ENCODE results near the gene ISCA2. TPM values are rescaled to one million over a fixed set of nuclear protein-coding genes. Genes with fewer than 3 reads are reported as not detected.
"Not testable (repeated sequence)": the region's sequence is repeated elsewhere in the genome, so short reads cannot be mapped to it uniquely, and the experiment has no call there.

Gene ISCA2, protein sequence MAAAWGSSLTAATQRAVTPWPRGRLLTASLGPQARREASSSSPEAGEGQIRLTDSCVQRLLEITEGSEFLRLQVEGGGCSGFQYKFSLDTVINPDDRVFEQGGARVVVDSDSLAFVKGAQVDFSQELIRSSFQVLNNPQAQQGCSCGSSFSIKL
- total RNA-seq = 22.9 and 26.9 TPM in 2 replicates

DNA sequence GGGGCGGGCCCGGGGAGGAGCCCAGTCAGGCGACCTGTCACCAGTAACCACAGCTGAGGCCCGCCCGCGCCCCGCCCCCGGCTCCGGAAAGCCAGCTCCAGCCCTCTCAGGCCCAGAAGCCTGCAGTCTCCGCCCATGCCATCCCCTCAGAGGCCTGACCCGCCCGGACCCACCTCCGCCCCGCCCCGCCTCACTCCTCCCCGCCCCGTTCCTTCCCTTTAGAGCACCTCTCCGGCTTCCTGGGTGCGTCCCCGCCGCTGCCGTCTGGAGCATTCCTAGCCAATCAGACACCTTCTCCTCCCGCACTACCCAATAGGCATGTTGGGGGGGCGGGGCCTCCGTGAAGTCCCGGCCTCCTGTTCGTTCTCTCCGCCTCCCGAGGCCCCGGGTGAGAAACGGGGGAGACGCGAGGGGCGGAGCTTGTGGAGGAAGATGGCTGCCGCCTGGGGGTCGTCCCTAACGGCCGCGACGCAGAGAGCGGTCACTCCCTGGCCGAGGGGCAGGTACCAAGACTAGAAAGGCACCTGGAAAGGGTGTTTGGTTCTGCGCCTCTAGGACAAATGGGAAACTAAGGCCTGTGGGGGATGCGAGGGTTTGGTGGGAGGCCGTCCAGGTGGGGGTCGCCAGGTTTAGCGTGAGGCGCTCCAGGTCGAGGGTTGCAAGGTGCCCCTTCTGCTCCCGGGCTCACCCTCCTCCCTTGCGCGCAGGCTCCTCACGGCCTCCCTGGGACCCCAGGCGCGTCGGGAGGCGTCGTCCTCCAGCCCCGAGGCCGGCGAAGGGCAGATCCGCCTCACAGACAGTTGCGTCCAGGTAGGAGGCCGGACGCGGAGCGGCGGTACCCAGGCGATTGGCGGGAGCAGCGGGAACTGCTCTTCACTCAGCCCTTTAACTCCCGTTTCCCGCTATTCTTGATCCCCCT lies at the start of gene ISCA2:
Gene ISCA2, plus strand, starts transcription at position 423 of the 919 bp plus-strand sequence. Its CDS starts 10 bp downstream, at position 433.
- intact Hi-C loops (cut with micrococcal nuclease) = loop anchor here (1.0 to 2.0 kb wide), 6 partner anchors 131 to 509 kb away; partner anchors contain the start of genes ALDH6A1, AREL1, BBOF1 and EIF2B2

DNA sequence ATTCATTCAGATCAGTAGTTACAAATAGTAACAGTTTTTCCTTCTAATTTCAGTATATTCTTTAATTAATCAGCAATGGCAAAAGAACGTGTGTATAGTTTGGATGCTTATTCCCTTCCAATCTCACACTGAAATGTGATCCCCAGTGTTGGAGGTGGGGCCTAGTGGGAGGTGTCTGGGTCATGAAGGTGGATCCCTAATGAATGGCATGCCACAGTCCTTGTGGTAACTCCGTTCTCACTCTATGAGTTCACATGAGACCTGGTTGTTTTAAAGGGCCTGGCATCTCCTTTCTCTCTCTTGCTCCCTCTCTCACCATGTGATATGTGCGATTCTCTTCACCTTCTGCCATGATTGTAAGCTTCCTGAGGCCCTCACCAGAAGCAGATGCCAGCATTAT lies 48.7 kb upstream of the ISCA2 start:
- intact Hi-C loops (cut with micrococcal nuclease) = no loop called here

DNA sequence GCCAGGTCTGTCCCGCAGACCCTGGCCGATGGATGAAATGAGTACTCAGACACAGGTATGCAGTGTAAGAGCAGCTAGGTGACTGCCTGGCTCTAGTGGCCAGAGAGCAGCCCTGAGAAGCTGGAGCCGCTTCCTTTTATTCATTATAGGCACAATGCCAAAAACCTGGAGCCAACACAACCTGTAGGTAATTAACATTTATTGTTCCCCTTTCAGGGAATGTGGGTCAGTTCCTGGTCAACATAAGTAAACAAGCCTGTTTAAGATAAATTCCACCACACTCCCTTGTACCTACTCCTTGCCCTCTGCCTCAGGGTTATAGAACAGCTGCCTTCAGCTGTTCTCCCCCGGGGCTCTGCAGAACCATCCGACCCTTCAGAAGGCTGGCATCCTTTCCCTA lies 39.2 kb upstream of the ISCA2 start:
- intact Hi-C loops (cut with micrococcal nuclease) = not testable (repeated sequence)

DNA sequence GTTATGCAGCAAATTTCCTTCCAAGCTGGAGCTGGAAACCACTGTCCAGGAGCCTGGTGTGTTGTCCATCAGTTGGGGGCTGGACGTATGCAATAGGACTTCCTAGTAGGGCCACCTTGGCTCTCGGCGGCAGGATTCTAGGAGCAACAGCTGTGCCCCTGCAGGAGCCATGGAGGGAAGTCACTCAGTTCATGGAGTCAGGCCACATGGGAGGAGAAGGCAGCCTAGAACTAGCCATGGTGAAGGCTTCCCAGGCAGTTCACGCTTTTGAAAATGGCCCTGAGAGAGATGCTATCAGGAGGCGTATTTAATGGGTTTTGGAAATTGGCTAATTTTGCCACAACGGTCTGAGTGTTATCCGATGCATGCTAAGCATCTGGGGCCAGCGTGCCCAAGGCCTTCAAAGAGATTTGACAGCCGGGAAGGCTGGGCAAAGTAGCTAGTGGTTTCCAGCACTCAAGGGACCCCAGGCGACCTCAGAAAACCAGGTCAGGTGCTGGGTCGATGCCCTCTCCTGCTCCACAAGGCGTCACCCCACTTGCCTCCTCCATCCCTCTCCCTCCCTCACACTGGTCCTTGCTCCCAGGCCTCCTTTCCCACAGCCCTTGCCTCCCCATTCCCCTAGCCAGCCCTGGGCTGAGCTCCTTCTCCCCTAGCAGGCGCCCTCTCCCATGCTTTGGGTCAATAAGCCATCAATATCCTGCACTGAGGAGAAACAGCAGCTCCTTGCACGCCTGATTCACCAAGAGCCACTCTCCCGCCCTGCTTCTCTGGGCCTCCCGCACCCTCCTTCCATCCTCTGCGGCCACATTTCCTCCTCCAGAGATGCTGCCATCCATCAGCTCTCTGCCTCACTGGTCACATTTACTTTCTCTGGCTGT lies 36.6 kb upstream of the ISCA2 start:
- intact Hi-C loops (cut with micrococcal nuclease) = no loop called here

DNA sequence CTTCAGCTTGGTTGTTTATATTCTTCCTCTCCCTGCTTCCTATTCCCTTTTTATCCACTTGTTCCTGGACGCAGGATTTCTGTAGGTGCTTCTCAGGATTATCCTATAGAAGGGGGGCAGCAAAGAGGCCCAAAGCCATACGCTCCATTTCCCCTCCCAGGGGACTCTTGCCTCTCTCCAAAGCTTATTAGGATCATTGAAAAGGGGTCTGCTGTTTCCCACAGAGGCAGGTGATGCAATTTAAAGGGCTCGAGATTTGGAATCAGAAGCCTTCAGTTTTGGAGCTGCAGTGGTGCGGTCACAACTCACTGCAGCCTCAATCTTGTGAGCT lies 36.0 kb upstream of the ISCA2 start:
- intact Hi-C loops (cut with micrococcal nuclease) = no loop called here

DNA sequence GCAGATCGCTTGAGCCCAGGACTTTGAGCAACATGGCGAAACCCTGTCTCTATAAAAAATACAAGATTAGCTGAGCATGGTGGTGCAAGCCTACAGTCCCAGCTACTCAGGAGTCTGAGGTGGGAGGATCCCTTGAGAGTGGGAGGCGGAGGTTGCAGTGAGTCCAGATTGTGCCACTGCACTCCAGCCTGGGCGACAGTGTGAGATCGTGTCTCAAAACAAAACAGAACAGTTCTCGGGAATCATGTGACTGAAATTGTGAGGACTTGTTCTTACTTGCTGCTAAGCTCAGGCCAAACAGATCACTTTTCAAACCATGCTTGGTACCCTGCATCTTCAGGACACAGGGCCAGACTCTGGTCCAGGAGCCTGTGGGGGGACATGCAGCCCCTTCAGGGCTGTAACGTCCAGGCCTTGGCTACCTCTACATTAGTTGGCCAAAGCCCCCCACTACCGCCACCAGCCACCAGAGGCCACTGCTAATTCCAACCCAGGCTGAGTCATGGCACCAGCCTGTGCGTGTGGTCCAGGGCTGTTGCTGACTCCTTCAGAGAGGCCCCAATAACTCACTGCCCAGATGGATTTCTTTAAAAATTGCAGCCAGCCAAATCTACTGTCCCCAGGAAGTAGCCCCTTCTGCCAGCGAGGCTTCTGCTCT lies 34.1 kb upstream of the ISCA2 start:
- intact Hi-C loops (cut with micrococcal nuclease) = no loop called here

DNA sequence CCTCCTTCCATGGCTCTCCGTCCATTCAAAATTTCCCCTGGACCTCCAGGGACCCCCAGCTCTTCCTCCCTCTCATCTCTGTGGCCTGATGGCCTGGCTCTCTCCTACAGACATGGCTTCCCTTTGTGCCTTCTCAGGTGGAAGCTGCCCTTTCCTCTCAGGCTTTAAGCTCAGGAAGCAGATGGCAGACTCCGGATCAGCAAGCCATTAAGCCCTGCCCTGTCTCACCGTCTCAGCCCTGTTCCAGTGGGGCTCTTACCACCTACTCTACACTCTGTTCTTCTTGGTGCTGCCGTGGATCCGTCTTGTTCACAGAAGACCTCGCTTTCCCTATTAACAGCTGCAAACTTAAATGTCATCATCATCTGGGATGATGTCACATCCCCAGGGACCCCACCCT lies 33.6 kb upstream of the ISCA2 start:
- intact Hi-C loops (cut with micrococcal nuclease) = no loop called here

DNA sequence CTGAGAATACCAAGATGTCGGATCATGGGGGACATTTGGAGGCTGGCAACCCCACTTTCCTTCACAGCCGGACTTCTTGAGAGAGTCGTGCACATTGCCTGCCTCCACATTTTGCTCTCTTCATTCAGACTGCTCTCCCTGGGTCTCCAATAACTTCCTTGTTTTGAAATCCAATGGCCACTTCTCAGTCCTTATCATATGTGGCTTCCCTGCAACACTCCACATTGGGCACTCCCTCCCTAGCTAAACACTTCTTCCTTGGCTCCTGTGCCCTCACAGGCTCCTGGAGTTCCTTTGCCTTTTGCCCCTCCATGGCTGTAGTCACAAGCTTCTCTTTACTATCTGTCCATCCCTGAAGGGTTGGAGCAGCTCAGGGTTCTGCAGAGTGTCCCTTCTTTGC lies 30.6 kb upstream of the ISCA2 start:
- intact Hi-C loops (cut with micrococcal nuclease) = no loop called here

DNA sequence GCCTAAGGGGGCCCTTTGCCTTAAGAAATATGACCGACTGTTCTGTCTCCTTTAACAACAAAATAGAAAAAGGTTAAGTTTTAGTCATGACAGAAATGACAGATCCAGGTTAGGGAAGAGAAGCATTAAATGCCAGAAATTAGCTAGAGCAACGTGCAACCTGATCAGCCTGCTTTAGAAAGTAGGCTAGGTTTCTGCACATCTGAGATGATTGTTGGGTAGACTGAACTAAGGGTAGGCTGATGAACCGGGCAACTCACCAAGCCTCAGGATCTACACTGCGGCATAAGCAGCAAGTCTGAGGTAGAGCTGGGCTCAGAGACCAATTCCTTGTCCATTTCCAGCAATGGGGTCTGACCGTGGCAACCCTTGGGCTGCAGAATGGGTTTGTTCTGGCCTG lies 29.9 kb upstream of the ISCA2 start:
- intact Hi-C loops (cut with micrococcal nuclease) = no loop called here

DNA sequence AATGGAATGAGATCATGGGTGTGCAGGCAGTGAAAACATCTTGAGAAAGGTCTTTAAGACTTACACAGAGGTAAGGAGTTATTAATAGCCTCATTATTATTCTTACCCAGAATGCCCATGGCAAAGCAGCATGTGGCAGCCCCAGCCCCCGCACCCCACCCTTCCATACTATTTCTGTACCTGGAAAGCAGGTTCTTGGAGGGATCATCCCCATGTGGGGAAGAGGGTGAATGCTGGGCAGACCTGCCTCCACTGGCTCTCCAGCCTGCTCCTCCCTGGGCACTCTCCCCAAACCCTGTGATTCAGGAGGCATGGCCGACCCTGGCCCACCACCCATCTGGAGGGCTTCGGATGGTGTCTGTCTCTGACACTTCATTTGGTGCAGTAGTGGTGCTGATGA lies 28.8 kb upstream of the ISCA2 start:
- intact Hi-C loops (cut with micrococcal nuclease) = no loop called here

DNA sequence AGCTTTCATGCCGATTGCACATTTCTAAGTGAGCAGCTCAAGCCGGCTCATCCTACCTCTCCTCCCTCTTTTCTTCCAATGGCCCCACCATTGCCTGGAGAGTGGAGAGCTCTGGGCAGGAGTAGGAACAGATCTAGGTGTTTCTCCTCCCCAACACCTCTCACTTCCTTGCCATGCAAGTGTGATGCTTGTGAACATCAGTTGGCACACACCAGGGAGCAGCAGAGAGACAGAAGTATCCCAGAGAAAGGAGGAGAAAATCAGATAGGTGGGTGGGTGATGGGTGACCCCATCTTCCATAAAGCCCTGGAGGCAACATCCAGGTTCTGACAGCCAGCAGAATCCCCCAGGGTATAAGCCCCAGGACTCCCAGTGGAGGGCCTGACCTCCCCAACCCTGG lies 28.2 kb upstream of the ISCA2 start:
- intact Hi-C loops (cut with micrococcal nuclease) = no loop called here

DNA sequence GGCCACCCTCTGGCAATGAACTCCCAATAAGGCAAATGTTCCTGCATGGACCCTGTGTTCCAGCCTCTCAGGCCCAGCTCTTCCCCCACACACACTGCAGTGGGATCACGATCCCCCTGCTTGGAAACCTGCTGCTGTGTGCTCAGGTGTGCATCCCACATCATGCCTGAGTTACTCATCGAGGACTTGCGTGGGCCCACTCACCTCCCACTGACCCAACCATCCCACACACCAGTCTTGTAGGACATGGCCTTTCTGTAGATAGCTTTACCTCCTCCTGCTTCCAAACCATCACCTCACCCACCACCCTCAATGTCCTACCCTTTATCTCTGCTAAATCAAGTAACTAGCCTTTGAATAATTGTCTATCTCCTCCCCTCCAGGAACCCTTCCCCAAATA lies 25.1 kb upstream of the ISCA2 start:
- intact Hi-C loops (cut with micrococcal nuclease) = no loop called here

DNA sequence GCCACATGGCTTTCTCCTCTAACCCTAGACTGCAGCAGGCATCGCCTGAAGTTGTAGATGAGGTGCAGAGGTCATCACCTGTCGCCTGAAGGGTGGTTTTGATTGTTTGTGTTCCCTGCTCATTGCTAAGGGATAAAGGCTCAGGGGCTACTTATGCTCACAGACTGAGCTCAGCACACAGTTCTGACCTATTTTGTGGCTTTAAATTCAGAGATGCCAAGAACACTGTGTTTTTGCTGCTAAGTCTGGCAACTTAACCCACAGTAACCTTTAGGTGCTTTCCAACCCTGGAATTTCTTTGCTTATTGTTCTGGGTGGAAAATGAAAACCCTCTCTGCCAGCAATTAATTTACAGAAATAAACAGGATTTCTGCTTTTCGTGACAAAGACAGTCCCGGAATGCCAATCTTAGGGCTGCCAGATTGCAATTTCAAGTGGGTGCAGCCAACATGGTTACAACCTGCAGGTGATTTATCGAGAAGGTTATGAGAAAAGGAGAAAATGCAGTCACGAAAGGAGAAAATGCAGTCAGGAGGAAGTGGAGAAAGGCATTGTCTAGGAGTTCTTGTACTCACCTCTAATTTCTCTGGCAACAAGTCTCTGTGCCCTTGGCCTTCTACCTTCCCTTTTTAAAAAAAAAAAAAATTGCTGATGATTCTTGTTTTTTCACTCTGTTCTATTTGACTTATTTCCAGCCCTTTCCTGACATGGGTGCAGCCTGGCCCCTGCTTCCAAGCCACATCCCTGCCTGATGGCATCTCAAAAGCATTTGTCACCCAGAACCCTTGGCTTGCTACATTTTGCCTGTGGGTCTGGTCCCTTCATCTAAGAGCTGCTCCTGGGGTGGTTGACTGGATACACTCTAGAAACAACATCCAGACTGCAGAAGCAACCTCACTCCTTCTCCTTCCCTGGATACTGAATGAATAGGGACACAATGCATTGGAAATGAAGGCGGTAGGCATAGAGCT lies 23.7 kb upstream of the ISCA2 start:
- intact Hi-C loops (cut with micrococcal nuclease) = no loop called here

DNA sequence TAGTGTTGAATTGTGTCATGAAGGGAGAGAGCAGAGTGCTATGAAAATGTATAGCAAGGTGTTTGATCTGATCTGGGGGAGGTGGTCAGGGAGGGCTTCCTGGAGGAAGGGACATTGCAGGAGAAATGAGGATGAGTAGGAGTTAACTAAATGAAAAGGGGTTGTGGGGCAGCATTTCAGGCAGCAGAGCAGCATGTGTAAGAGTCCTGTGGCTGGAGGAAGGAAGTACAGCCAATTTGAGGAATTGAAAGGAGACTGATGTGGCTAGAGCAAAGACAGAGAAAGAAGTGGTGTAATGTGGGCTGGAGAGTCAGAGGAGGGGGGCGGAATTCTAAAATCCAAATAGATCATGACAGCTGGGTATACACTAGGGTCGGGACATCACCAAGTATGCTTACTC lies 21.0 kb upstream of the ISCA2 start:
- intact Hi-C loops (cut with micrococcal nuclease) = no loop called here

DNA sequence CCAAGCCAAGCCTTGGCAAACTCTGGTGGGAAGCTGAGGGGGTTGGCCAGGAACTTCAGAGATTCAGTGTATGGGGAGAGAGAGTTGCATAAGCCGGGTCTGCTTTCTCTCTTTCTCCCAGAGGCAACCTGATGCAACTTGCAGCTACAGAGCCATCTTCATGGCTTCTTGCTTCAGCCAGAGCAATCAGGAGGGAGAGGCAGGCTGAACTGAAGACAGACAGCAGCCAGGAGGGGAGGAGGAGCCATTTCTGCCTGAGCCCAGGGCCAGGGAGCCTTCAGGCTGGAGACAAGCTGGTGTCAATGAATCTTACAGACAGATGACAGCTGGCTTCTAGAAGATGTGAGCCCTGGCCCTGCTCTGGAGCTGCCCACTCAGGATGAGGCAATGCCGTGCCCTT lies 19.2 kb upstream of the ISCA2 start:
- intact Hi-C loops (cut with micrococcal nuclease) = no loop called here

DNA sequence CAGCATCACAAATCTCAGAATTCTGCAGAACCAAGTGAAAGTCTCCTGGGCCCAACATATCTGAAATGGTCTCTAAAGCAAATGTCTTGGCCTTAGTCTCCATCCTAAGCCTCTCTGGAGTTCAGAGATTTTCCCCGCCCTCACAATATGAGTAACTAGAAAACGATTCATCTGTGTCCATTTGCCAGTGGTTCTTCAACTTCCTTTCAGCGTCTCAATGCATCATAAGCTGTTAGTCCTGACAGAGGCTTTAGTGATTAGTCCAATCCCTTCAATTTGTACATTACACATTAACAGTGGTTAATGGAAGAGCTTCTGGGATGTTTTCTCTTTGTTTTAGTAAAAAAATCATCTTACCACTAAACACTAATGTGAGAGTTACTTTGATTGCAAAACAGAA lies 17.9 kb upstream of the ISCA2 start:
- intact Hi-C loops (cut with micrococcal nuclease) = no loop called here

DNA sequence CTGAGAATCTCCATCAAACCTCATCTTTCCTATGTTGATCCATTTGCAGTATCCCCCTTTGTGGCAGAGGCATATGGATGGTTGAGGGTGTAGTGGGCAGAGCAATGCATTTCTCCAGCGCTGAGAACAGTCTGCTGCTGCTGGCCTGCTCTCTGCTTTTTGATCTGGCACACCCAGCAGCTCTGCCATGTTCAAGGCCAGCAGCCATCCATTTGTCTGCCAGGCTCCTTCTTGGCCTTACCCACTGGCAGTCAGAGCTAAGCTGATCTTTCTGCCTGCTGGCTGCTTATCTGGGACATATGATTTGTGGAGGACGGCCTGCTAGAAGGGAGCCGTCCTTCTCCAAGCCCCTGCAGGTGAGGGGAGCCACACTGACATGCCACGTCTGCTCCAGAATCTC lies 17.5 kb upstream of the ISCA2 start:
- intact Hi-C loops (cut with micrococcal nuclease) = no loop called here

DNA sequence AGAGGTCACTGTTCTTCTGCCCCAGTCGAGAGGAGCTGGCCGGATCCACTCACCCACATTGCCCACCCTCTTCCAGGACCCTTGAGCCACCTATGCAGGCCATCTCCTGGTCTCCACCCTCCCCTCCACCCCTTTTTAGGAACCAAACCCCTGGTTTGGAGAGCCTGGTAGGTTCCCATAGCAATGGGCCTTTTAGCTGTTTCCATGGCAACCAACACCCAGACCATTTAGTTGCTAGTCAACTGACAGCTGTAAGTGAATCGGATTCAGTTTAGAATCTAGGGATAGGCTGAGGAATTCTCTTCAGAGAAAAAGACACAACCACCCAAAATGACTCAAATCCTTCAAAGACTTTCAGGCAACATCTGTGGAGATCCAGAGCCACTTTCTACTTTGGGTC lies 17.0 kb upstream of the ISCA2 start:
- intact Hi-C loops (cut with micrococcal nuclease) = no loop called here

DNA sequence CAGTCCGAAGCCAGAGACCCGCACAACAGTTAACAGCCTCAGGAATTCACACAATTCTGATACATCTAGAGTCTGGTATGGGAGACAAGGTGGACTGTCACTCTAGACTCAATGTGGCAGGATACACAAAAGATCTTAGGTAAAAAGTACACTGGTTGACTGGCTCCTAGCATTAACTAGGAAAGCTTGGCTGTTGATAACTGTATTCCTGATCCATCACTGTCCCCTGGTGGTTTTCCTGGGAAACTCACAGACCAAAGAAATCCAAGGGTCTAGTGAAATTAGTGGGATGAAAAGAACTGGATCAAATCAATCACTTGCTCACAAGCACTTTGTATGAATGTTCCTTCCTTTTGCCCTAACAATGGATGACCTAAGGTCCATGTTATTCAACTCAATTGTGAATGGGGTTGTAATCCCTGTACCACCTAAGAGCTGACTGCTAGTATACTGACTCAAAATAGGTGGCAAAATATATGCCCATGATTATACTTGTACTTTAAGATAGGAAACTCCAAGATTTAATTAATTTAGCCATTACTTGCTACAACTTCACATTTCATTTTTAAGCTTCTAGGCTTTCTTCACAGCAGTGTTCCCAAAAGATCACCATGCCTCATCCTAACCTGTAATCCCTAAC lies 14.4 kb upstream of the ISCA2 start:
- intact Hi-C loops (cut with micrococcal nuclease) = no loop called here

DNA sequence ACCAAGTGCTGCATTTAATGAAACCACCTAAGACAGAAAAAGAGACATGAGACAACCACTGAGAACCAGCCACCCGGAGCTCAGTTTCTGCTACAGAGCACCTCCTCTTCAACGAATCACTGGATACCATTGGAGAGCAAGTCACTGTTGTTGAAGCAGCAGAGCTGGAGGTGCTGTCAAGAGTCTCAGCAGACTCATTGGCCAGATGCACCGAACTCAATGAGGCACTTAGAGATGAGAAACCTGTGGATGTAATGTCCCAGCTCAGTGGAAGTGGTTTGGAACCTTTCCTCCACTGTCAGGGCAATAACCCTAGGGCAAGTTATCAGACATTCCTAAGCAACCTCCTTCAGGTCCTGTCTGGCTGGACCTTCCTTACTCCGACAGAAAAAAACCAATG lies 13.5 kb upstream of the ISCA2 start:
- intact Hi-C loops (cut with micrococcal nuclease) = no loop called here

Measured in T-helper 2 cell treated with Interferon-gamma antibody and Interleukin-4, amounts not matched to agents 100 ng/mL and 5 ng/mL, for 36 hours (primary cell).